SH-SY5Y (cell line): ENCODE data around the gene DUSP28.

ENCODE experiments used
- GATA2 ChIP-seq: IDR thresholded peaks from 2 replicates; pipeline ENCODE4 v1.6.1; 2011; ENCODE audit warnings: mild to moderate bottlenecking, low read depth, low read length
- GATA3 ChIP-seq: IDR thresholded peaks from 2 replicates; pipeline ENCODE4 v1.6.1; 2011; ENCODE audit warnings: low read depth, mild to moderate bottlenecking, low read length, moderate library complexity

DNA sequence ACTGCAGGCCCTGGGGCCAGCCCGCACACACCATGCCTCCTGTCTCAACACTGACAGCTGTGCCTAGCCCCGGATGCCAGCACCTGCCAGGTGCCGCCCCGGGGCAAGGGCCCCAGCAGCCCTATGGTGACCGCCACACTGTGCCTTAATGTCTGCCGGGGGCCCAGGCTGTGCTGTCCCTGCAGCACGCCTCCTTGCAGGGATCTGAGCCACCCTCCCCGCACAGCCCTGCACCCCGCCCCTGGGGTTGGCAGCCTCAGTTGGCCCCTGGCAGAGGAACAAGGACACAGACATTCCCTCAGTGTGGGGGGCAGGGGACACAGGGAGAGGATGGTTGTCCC is 17.9 kb downstream of the DUSP28 start:
- TF ChIP-seq GATA3 (no peak), GATA2 (no peak)
